ENCODE measurements around the gene KLF5. TPM values are rescaled to one million over a fixed set of nuclear protein-coding genes. Genes with fewer than 3 reads are reported as not detected.

The KLF5 gene
- total and polyA plus RNA-seq, 10 of the 15 experiments (the other 5 are each of a cell fraction or from before 2014, with no cell fraction given), result 0.43 to 5.2 (median 1.0) TPM

DNA sequence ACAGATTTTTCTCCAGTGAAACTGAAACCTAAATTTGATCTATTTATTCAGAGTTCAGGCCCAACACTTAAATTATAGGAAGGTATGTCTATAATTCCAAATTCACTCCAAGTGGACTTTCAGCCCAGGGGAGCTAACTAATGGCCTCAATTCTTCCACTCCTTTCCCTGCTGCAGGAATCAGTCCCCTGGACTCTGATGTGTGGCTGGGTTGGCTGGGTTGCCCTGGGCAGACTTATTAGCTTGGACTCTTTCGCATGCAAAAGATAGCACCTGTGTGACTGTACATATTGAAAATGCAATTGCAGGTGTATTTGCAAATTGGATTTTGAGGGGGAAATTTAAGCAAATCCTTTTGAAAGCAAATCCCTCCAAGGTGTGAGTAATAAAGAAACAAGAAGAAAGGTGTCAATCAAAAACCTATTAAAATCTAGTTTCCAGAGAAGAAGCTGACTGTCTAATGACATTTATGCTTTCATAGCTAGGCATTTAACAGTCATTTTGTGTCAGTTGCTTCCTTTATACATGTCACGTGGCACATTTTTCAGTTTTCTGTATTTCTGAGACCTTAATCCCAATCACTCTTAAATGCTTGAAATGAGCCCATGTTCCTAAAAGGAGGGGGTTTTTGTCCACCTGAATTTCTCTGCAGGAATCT is 42.7 kb downstream of the KLF5 start:
- SMC1A ChIA-PET (ENCODE audit: uncharacterized antibody, unreplicated experiment), result no interaction called here
- CTCF ChIA-PET, result no interaction called here
- H4K20me1 ChIP-seq (ENCODE audit: control insufficient read depth, insufficient read depth), result no peaks in the 10 kb centered on the region
- H3K4me3 ChIP-seq, result no peak overlapping the region
- ATAC-seq (no peak), FAIRE-seq (no peak), DNase-seq (ENCODE audit: low read depth, low spot score) (no peak)
- H3K4me2 ChIP-seq (ENCODE audit: control insufficient read depth, insufficient read depth), result no peak overlapping the region
- H3K36me3 ChIP-seq (ENCODE audit: control insufficient read depth in 2 of 2, insufficient read depth in 2 of 2, low read length in 1 of 2), result no peaks in the 10 kb centered on the region
- TF ChIP-seq, protein P1, sequence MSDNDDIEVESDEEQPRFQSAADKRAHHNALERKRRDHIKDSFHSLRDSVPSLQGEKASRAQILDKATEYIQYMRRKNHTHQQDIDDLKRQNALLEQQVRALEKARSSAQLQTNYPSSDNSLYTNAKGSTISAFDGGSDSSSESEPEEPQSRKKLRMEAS (IDR thresholded peaks at IDR 0.05; ENCODE audit: low read depth, low read length), result no peak
- TF ChIP-seq RELA (IDR thresholded peaks at IDR 0.05; ENCODE audit: borderline replicate concordance, partially characterized antibody) (no peak), SUZ12 (IDR thresholded peaks at IDR 0.05; ENCODE audit: unreplicated experiment) (no peak), MLLT1 (IDR thresholded peaks at IDR 0.05) (no peak), CHD2 (IDR thresholded peaks at IDR 0.05; ENCODE audit: borderline replicate concordance, low read depth, low read length) (no peak), STAT1 (conservative IDR thresholded peaks at IDR 0.05) (no peak), NBN (IDR thresholded peaks at IDR 0.05) (no peak), BACH1 (IDR thresholded peaks at IDR 0.05; ENCODE audit: borderline replicate concordance) (no peak), SRF (IDR thresholded peaks at IDR 0.05; ENCODE audit: low read depth in 2 of 2, low read length in 2 of 2) (no peak), LARP7 (IDR thresholded peaks at IDR 0.05) (no peak), PAX5 (IDR thresholded peaks at IDR 0.05; ENCODE audit: borderline replicate concordance, low read depth, low read length) (no peak), EGR1 (IDR thresholded peaks at IDR 0.05; ENCODE audit: borderline replicate concordance in 1 of 2, low read depth in 2 of 2, low read length in 2 of 2) (no peak), ZNF24 (IDR thresholded peaks at IDR 0.05) (no peak)
- in situ Hi-C loops (cut with MboI), result no loop called here
- no peak overlapping the region for H3K27ac ChIP-seq (ENCODE audit: control insufficient read depth, insufficient read depth)
- no peaks in the 10 kb centered on the region for H3K4me1 ChIP-seq (ENCODE audit: control insufficient read depth, insufficient read depth, low read length)
- no peak overlapping the region for H3K9ac ChIP-seq (ENCODE audit: control insufficient read depth, insufficient read depth, low read length)
- no peaks in the 10 kb centered on the region for H3K27me3 ChIP-seq (replicated peaks in 1 of 2; ENCODE audit: control insufficient read depth in 2 of 2, insufficient read depth in 2 of 2, low read length in 1 of 2)
- intact Hi-C loops (cut with micrococcal nuclease; ENCODE audit: unreplicated experiment), result no loop called here
- 0% methylated on average over 2 of the region's 2 CpGs for WGBS (ENCODE audit: insufficient coverage, insufficient replicate concordance, low lambda C conversion rate, missing lambda C conversion rate)
- no peaks in the 10 kb centered on the region for H3K79me2 ChIP-seq (ENCODE audit: control insufficient read depth, insufficient read depth, low read length)
- RAD21 ChIA-PET (ENCODE audit: unreplicated experiment), result no interaction called here
- no peaks in the 10 kb centered on the region for H3K9me3 ChIP-seq (replicated peaks; ENCODE audit: control insufficient read depth, insufficient read depth, low read length)
- BruUV-seq (replicated peaks), result no TSS peak
- POLR2A ChIA-PET, result no interaction called here
- H2AFZ ChIP-seq (ENCODE audit: control insufficient read depth, low read depth, low read length), result no peak overlapping the region

All from GM12878 (cell line).